Calu3 (cell line): ENCODE measurements around the gene USP43. TPM values are rescaled to one million over a fixed set of nuclear protein-coding genes. Genes with fewer than 3 reads are reported as not detected.

Experiments
- BruUV-seq: library from RNA; stranded (reverse); fragments of 400-500 nt; replicated peaks from 2 replicates; lab custom pipeline; 2021; lab: Mats Ljungman, UMichigan
- CTCF ChIA-PET: fragments of 300-600 bp; sonication (Branson Sonifier 250); formaldehyde crosslinking; loops from one replicate; lab custom pipeline; 2022; ENCODE audit warnings: antibody characterized with exemption; lab: Charles Lee
- DNase-seq: peaks from one replicate; pipeline ENCODE4 v3.0.0; 2022
- H3K27ac Mint-ChIP-seq: one replicate; pipeline ENCODE4 v1.8.0; 2022; ENCODE audit warnings: mixed read lengths; ENCODE audit not compliant: unreplicated experiment
- H3K27me3 Mint-ChIP-seq: one replicate; pipeline ENCODE4 v1.8.0; 2022; ENCODE audit warnings: mixed read lengths; ENCODE audit not compliant: unreplicated experiment
- H3K36me3 Mint-ChIP-seq: one replicate; pipeline ENCODE4 v1.8.0; 2022; ENCODE audit warnings: mild to moderate bottlenecking, moderate library complexity, mixed read lengths; ENCODE audit not compliant: insufficient read depth, unreplicated experiment
- H3K4me1 Mint-ChIP-seq: one replicate; pipeline ENCODE4 v1.8.0; 2022; ENCODE audit warnings: mild to moderate bottlenecking, low read depth, mixed read lengths; ENCODE audit not compliant: unreplicated experiment
- H3K4me3 Mint-ChIP-seq: one replicate; pipeline ENCODE4 v1.8.0; 2022; ENCODE audit warnings: mild to moderate bottlenecking, low read depth, moderate library complexity, mixed read lengths; ENCODE audit not compliant: unreplicated experiment
- H3K9me3 Mint-ChIP-seq: one replicate; pipeline ENCODE4 v1.8.0; 2022; ENCODE audit warnings: low read depth, mixed read lengths; ENCODE audit not compliant: unreplicated experiment
- intact Hi-C: fragments of 100-400 bp; cut with micrococcal nuclease; formaldehyde crosslinking; loops from one replicate; pipeline ENCODE4 v1.10.0; 2022; ENCODE audit not compliant: unreplicated experiment
- total RNA-seq: library from RNA; stranded (reverse); gene quantifications from 2 replicates; pipeline ENCODE4 v1.2.3, GENCODE V29; 2022
- TF ChIP-seq, protein P1 (sequence below): fragments of 200-600 bp; IDR thresholded peaks from one replicate; pipeline ENCODE4 v1.8.0; 2022; ENCODE audit warnings: antibody characterized with exemption; ENCODE audit not compliant: unreplicated experiment

The USP43 gene
- total RNA-seq, 1 experiment from 2014 or later, result 6.7 TPM

DNA sequence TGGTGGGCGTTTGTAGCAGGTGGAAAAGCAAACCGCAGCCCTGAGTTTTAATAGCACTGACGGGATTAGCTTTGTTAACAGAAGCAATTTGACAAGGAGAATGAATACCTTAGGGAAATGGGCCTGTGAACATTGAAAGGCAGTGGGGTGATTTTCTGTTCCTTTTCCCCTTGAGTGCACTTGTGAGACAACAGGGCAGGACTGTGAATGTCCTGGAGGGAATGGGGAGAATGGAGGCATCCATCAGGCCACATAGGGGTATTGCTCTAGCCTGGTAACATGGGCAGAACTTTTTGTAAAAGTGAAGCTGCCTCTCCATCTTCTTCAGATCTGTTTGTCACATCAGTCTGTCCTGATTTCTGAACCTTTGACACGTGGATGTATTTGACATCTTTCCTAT lies 26.2 kb downstream of the USP43 start:
- H3K27me3 Mint-ChIP-seq, result no peaks in the 10 kb centered on the region
- no peaks in the 10 kb centered on the region for H3K36me3 Mint-ChIP-seq
- no peaks in the 10 kb centered on the region for H3K9me3 Mint-ChIP-seq
- no peak overlapping the region for H3K27ac Mint-ChIP-seq
- intact Hi-C loops, result loop anchor here (10.0 kb wide), 1 partner anchor 97 kb away; the partner anchor contains the start of genes CFAP52 and STX8
- peaks cover 16% of the 10 kb centered on the region for H3K4me1 Mint-ChIP-seq
- no peak for DNase-seq
- H3K4me3 Mint-ChIP-seq, result no peak overlapping the region
- TF ChIP-seq, protein P1, sequence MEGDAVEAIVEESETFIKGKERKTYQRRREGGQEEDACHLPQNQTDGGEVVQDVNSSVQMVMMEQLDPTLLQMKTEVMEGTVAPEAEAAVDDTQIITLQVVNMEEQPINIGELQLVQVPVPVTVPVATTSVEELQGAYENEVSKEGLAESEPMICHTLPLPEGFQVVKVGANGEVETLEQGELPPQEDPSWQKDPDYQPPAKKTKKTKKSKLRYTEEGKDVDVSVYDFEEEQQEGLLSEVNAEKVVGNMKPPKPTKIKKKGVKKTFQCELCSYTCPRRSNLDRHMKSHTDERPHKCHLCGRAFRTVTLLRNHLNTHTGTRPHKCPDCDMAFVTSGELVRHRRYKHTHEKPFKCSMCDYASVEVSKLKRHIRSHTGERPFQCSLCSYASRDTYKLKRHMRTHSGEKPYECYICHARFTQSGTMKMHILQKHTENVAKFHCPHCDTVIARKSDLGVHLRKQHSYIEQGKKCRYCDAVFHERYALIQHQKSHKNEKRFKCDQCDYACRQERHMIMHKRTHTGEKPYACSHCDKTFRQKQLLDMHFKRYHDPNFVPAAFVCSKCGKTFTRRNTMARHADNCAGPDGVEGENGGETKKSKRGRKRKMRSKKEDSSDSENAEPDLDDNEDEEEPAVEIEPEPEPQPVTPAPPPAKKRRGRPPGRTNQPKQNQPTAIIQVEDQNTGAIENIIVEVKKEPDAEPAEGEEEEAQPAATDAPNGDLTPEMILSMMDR, result no peak
- BruUV-seq, result no TSS peak
- CTCF ChIA-PET, result no interaction called here

DNA sequence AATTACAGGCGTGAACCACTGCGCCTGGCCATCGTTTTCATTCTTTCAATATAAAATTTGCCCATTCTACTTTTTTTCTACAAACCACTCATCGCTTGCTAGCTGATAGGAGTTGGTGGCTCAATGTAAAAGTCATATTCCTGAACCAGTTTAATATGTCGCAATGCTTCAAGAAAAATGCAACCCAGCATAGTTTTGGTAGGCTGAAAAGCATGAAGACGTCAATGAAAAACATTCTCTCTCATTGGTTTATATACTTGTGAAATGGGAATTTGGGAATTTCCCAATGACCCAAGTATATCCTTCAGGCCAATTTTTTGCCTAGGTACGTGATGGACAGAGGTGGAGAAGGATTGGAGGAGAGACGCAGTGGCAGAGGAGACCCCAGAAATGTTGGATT lies 26.9 kb downstream of the USP43 start:
- Mint-ChIP-seq H3K36me3 (no peaks in the 10 kb centered on the region), H3K4me1 (peaks cover 23% of the 10 kb centered on the region), H3K9me3 (no peaks in the 10 kb centered on the region), H3K27ac (no peak overlapping the region), H3K4me3 (no peak overlapping the region), H3K27me3 (no peaks in the 10 kb centered on the region)
- TF ChIP-seq, protein P1, result no peak
- intact Hi-C loops, result loop anchor here (10.0 kb wide), 1 partner anchor 97 kb away; the partner anchor contains the start of genes CFAP52 and STX8
- no peak for DNase-seq
- CTCF ChIA-PET, result no interaction called here
- BruUV-seq, result no TSS peak

DNA sequence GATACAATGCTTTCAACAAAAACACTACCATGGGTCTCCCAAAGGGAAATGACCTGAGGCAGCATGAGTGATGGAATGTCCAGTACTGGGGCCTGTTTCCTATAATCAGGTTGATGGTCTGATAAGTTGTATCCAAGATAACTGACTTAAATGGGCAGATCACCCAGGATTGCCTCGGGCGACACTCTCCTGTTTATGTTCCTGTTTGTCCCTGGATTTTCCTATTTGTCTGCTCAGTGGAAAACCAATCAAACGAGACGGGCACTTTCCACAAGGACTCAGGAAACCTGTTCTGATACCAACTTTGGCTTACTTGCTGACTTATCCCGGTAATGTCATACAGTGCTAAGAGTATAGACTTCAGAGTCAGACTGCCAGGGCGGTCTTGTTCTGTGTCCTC lies 27.4 kb downstream of the USP43 start:
- H3K27ac Mint-ChIP-seq, result no peak overlapping the region
- no peak overlapping the region for H3K4me3 Mint-ChIP-seq
- no TSS peak for BruUV-seq
- H3K9me3 Mint-ChIP-seq, result no peaks in the 10 kb centered on the region
- no peaks in the 10 kb centered on the region for H3K36me3 Mint-ChIP-seq
- CTCF ChIA-PET, result no interaction called here
- DNase-seq, result no peak
- intact Hi-C loops, result loop anchor here (10.0 kb wide), 1 partner anchor 98 kb away; the partner anchor contains the start of genes CFAP52 and STX8
- H3K4me1 Mint-ChIP-seq, result peaks cover 28% of the 10 kb centered on the region
- TF ChIP-seq, protein P1, result no peak
- H3K27me3 Mint-ChIP-seq, result no peaks in the 10 kb centered on the region

DNA sequence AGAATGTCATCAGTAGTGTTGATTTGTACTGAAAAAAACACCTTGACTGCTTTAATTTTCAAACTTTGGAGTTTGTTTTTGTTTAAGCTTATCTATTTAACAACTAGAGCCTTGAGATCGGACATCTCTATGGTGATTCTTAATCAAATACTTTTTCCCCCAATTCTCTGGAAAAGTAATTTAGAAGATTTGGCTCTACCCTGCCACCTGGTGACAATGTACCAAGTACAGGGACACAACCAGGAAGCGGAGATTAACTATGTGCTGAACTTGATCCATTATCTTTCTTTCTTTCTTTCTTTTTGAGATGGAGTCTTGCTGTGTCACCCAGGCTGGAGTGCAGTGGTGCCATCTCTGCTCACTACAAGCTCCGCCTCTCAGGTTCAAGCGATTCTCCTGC lies 30.8 kb downstream of the USP43 start:
- Mint-ChIP-seq H3K9me3 (no peaks in the 10 kb centered on the region), H3K27me3 (no peaks in the 10 kb centered on the region), H3K4me1 (peaks cover 24% of the 10 kb centered on the region), H3K4me3 (no peak overlapping the region), H3K27ac (peak overlapping the region; percentile 52), H3K36me3 (peaks cover 7% of the 10 kb centered on the region)
- no TSS peak for BruUV-seq
- DNase-seq, result peak; percentile 3
- TF ChIP-seq, protein P1, result no peak
- CTCF ChIA-PET, result interaction anchor here (0.6 kb wide), 1 partner anchor 934 kb away, joined by 3 read pairs; no protein-coding TSS in a partner anchor
- intact Hi-C loops, result loop anchor here (2.0 to 10.0 kb wide), 2 partner anchors 31 to 101 kb away; partner anchors contain the start of genes CFAP52, STX8 and USP43
